WERI-Rb-1 (cell line): ENCODE measurements around the gene KLRC1.

Experiments
- DNase-seq: peaks from one replicate; pipeline ENCODE4 v3.0.0-alpha.2; 2020
- H3K27ac ChIP-seq: fragments of 250-450 bp; sonication (Bioruptor Pico); 2 replicates; pipeline ENCODE4 v1.5.1; 2020; ENCODE audit warnings: mild to moderate bottlenecking, moderate library complexity
- H3K27me3 ChIP-seq: fragments of 250-450 bp; sonication (Bioruptor Pico); 2 replicates; pipeline ENCODE4 v1.5.1; 2021; ENCODE audit warnings: mild to moderate bottlenecking, low read depth, moderate library complexity; ENCODE audit not compliant: insufficient read depth, severe bottlenecking
- H3K36me3 ChIP-seq: fragments of 250-450 bp; sonication (Bioruptor Pico); 2 replicates; pipeline ENCODE4 v1.5.1; 2020; ENCODE audit warnings: mild to moderate bottlenecking, moderate library complexity
- H3K4me3 ChIP-seq: 2 replicates; pipeline ENCODE4 v1.5.1; 2011; ENCODE audit warnings: low read depth, mild to moderate bottlenecking, control low read depth, low read length
- H3K9me3 ChIP-seq: fragments of 250-450 bp; sonication (Bioruptor Pico); 2 replicates; pipeline ENCODE4 v1.5.1; 2021; ENCODE audit warnings: mild to moderate bottlenecking, moderate library complexity; ENCODE audit not compliant: severe bottlenecking
- TF ChIP-seq, protein P1 (sequence below): IDR thresholded peaks from 2 replicates; pipeline ENCODE4 v1.5.1; 2011; ENCODE audit warnings: low read depth, mild to moderate bottlenecking, control low read depth, inconsistent platforms, low read length

Gene KLRC1

DNA sequence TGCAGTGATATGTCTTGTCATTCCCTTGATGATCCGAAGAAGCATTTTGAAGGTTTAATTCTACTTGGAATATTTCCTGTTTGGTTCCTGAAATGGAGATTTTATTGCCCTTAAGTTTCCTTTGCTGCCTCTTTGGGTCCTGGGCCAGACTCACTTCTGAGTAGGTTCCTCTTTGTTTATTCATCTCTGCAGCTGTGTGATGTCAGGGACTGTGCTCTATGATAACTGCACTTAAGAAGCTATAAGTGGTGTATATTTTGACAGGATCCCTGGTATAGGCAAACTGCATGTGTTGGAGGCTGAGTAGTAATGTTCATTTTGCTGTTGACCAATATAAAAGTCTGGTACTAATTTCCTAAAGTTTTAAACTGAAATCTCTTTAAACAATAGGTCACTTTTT, 43.8 kb downstream of the KLRC1 start, which contains the start of gene KLRC4:
TSS of gene KLRC4 (minus strand) at position 366 of the 400 bp plus-strand sequence. CDS start at position 184, 182 bp downstream.
- H3K27me3 ChIP-seq, result no peaks in the 10 kb centered on the region
- H3K36me3 ChIP-seq, result no peaks in the 10 kb centered on the region
- no peak within 1 kb of the TSS for H3K27ac ChIP-seq
- TF ChIP-seq, protein P1, sequence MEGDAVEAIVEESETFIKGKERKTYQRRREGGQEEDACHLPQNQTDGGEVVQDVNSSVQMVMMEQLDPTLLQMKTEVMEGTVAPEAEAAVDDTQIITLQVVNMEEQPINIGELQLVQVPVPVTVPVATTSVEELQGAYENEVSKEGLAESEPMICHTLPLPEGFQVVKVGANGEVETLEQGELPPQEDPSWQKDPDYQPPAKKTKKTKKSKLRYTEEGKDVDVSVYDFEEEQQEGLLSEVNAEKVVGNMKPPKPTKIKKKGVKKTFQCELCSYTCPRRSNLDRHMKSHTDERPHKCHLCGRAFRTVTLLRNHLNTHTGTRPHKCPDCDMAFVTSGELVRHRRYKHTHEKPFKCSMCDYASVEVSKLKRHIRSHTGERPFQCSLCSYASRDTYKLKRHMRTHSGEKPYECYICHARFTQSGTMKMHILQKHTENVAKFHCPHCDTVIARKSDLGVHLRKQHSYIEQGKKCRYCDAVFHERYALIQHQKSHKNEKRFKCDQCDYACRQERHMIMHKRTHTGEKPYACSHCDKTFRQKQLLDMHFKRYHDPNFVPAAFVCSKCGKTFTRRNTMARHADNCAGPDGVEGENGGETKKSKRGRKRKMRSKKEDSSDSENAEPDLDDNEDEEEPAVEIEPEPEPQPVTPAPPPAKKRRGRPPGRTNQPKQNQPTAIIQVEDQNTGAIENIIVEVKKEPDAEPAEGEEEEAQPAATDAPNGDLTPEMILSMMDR, result no peak
- H3K9me3 ChIP-seq, result no peaks in the 10 kb centered on the region
- DNase-seq, result no peak
- no peak within 1 kb of the TSS for H3K4me3 ChIP-seq

DNA sequence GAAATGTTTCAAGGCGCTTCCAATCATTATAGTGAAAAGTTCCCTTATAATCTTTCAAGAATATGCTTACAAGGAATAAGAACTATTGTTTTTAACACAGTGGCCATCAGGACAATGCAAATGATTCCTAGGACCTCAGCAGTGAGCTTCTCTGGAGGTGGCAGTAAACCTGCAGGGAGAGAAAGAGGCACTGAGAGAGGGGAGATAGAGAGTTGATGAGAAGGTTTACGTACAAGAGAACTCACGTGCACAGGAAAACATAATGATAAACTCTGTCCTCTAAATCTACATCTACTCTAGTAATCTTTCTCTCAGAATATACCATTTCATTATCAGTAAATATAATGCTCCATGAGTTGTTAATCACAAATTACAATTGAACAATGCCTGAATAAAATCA, 44.3 kb downstream of the KLRC1 start:
- no peak for DNase-seq
- Histone ChIP-seq H3K4me3 (no peak overlapping the region), H3K27ac (no peak overlapping the region), H3K27me3 (no peaks in the 10 kb centered on the region), H3K36me3 (no peaks in the 10 kb centered on the region), H3K9me3 (no peaks in the 10 kb centered on the region)
- TF ChIP-seq, protein P1, result no peak

DNA sequence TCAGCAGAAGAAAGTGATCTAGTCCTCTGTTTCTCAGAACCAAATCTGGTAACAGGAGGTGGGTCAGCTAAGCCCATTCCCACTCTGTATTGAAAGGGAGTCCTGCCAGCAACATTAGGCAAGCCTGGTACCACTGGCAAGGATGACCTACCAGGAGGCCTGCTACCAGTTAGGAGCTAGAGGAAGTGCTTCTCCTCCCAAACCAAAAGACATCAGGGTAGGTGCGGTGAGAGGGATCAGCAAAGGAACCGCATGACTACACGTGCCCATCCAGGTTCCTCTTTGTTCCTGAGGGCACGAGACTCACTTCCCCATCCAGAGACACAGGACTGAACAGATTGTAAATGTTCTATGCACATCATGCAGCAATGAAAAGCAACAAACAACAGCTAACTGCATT, 46.5 kb downstream of the KLRC1 start:
- TF ChIP-seq, protein P1, result no peak

DNA sequence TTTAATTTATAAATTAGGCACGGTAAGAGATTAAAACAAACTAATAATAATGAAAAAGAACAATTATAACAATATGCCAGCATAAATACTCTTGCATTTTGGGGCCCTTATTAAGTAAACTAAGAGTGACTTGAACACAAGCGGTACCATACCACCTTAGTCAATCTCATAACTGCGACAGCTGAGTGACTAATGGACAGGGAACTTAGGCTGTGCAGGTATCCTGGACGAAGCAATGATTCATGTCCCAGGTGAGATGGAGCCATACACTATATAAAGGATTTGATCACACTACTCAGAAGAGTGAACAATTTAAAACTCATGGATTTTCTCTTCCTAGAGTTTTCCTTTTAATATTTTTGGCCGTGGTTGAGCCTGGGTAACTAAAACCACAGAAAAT, 47.9 kb downstream of the KLRC1 start:
- no peak for DNase-seq

More for the DNA sequence above, 46.5 kb downstream of the KLRC1 start:
- H3K9me3 ChIP-seq, result no peaks in the 10 kb centered on the region
- H3K4me3 ChIP-seq, result no peak overlapping the region
- no peaks in the 10 kb centered on the region for H3K36me3 ChIP-seq
- DNase-seq, result no peak
- no peak overlapping the region for H3K27ac ChIP-seq
- no peaks in the 10 kb centered on the region for H3K27me3 ChIP-seq

DNA sequence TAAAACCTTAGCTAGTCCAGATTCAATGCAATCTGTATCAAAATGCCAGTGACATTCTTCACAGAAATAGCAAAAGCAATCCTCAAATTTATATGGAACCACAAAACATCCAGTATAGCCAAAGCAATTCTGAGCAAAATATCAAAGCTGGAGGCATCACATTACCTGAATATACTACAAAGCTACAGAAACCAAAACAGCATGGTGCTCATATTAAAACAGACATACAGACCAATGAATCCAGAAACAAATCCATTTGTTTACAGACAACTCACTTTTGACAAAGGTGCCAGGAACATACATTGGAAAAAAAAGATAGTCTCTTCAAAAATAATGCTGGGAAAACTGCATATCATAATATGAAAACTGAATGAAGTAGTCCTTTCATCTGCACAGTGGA, 48.4 kb downstream of the KLRC1 start:
- Histone ChIP-seq H3K36me3 (no peaks in the 10 kb centered on the region), H3K9me3 (no peaks in the 10 kb centered on the region), H3K27ac (no peak overlapping the region), H3K4me3 (no peak overlapping the region), H3K27me3 (no peaks in the 10 kb centered on the region)
- DNase-seq, result no peak
- TF ChIP-seq, protein P1, result no peak

More for the DNA sequence above, 47.9 kb downstream of the KLRC1 start:
- TF ChIP-seq, protein P1, result no peak
- Histone ChIP-seq H3K27me3 (no peaks in the 10 kb centered on the region), H3K4me3 (no peak overlapping the region), H3K36me3 (no peaks in the 10 kb centered on the region), H3K27ac (no peak overlapping the region), H3K9me3 (no peaks in the 10 kb centered on the region)

DNA sequence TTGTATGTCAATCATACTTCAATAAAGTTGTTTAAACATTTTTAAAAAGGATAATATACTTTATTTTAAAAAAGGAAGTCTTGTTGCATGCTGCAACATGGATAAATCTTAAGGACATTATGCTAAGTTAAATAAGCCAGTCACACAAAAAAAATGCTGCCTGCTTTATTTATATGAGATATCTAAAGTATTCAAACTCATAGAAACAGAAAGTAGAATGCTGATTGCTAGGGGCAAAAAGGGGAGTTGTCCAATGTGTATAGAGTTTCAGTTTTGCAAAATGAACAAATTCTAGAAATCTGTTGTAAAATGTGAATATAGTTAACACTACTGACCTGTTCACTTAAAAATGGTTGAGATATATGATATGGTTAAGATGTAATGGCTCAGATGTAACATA, 52.3 kb downstream of the KLRC1 start:
- no peaks in the 10 kb centered on the region for H3K9me3 ChIP-seq
- TF ChIP-seq, protein P1, result no peak
- H3K4me3 ChIP-seq, result no peak overlapping the region
- no peak for DNase-seq
- no peaks in the 10 kb centered on the region for H3K27me3 ChIP-seq
- H3K36me3 ChIP-seq, result no peaks in the 10 kb centered on the region
- no peak overlapping the region for H3K27ac ChIP-seq
